ENCODE data around the gene SNRK.

GRCh38 chr3:43260412-43260811, 25.9 kb upstream of the SNRK start:
- TF ChIP-seq, protein P1, sequence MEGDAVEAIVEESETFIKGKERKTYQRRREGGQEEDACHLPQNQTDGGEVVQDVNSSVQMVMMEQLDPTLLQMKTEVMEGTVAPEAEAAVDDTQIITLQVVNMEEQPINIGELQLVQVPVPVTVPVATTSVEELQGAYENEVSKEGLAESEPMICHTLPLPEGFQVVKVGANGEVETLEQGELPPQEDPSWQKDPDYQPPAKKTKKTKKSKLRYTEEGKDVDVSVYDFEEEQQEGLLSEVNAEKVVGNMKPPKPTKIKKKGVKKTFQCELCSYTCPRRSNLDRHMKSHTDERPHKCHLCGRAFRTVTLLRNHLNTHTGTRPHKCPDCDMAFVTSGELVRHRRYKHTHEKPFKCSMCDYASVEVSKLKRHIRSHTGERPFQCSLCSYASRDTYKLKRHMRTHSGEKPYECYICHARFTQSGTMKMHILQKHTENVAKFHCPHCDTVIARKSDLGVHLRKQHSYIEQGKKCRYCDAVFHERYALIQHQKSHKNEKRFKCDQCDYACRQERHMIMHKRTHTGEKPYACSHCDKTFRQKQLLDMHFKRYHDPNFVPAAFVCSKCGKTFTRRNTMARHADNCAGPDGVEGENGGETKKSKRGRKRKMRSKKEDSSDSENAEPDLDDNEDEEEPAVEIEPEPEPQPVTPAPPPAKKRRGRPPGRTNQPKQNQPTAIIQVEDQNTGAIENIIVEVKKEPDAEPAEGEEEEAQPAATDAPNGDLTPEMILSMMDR (conservative IDR thresholded peaks at IDR 0.05; ENCODE audit: low read depth, low read length) = no peak
- TF ChIP-seq EZH2 (IDR thresholded peaks at IDR 0.05; ENCODE audit: borderline replicate concordance, low read depth, low read length, poor library complexity, severe bottlenecking) = no peak

All from A673 (cell line).